ENCODE measurements around the gene NOP14.

- TF ChIP-seq, protein P1, sequence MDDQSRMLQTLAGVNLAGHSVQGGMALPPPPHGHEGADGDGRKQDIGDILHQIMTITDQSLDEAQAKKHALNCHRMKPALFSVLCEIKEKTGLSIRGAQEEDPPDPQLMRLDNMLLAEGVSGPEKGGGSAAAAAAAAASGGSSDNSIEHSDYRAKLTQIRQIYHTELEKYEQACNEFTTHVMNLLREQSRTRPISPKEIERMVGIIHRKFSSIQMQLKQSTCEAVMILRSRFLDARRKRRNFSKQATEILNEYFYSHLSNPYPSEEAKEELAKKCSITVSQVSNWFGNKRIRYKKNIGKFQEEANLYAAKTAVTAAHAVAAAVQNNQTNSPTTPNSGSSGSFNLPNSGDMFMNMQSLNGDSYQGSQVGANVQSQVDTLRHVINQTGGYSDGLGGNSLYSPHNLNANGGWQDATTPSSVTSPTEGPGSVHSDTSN (CRISPR knock-in tag; IDR thresholded peaks at IDR 0.05), result no peak
- TF ChIP-seq, protein P2, sequence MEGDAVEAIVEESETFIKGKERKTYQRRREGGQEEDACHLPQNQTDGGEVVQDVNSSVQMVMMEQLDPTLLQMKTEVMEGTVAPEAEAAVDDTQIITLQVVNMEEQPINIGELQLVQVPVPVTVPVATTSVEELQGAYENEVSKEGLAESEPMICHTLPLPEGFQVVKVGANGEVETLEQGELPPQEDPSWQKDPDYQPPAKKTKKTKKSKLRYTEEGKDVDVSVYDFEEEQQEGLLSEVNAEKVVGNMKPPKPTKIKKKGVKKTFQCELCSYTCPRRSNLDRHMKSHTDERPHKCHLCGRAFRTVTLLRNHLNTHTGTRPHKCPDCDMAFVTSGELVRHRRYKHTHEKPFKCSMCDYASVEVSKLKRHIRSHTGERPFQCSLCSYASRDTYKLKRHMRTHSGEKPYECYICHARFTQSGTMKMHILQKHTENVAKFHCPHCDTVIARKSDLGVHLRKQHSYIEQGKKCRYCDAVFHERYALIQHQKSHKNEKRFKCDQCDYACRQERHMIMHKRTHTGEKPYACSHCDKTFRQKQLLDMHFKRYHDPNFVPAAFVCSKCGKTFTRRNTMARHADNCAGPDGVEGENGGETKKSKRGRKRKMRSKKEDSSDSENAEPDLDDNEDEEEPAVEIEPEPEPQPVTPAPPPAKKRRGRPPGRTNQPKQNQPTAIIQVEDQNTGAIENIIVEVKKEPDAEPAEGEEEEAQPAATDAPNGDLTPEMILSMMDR (tag by site-specific recombination; IDR thresholded peaks at IDR 0.05), result no peak
- TF ChIP-seq KLF8 (tag by site-specific recombination; IDR thresholded peaks at IDR 0.05), result no peak
- no peak for TF ChIP-seq ZNF324 (tag by site-specific recombination; IDR thresholded peaks at IDR 0.05)
- TF ChIP-seq PRDM1 (tag by site-specific recombination; IDR thresholded peaks at IDR 0.05), result no peak
- TF ChIP-seq ZNF48 (tag by site-specific recombination; IDR thresholded peaks at IDR 0.05), result no peak
- TF ChIP-seq SP2 (tag by site-specific recombination; IDR thresholded peaks at IDR 0.05), result no peak
- no peak for TF ChIP-seq ZNF785 (tag by site-specific recombination; IDR thresholded peaks at IDR 0.05)
- TF ChIP-seq, protein P3, sequence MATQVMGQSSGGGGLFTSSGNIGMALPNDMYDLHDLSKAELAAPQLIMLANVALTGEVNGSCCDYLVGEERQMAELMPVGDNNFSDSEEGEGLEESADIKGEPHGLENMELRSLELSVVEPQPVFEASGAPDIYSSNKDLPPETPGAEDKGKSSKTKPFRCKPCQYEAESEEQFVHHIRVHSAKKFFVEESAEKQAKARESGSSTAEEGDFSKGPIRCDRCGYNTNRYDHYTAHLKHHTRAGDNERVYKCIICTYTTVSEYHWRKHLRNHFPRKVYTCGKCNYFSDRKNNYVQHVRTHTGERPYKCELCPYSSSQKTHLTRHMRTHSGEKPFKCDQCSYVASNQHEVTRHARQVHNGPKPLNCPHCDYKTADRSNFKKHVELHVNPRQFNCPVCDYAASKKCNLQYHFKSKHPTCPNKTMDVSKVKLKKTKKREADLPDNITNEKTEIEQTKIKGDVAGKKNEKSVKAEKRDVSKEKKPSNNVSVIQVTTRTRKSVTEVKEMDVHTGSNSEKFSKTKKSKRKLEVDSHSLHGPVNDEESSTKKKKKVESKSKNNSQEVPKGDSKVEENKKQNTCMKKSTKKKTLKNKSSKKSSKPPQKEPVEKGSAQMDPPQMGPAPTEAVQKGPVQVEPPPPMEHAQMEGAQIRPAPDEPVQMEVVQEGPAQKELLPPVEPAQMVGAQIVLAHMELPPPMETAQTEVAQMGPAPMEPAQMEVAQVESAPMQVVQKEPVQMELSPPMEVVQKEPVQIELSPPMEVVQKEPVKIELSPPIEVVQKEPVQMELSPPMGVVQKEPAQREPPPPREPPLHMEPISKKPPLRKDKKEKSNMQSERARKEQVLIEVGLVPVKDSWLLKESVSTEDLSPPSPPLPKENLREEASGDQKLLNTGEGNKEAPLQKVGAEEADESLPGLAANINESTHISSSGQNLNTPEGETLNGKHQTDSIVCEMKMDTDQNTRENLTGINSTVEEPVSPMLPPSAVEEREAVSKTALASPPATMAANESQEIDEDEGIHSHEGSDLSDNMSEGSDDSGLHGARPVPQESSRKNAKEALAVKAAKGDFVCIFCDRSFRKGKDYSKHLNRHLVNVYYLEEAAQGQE (tag by site-specific recombination; IDR thresholded peaks at IDR 0.05), result no peak
- TF ChIP-seq ZNF184 (tag by site-specific recombination; IDR thresholded peaks at IDR 0.05), result no peak
- TF ChIP-seq ZNF19 (tag by site-specific recombination; IDR thresholded peaks at IDR 0.05; ENCODE audit: low read depth), result no peak
- no peak for TF ChIP-seq ZNF530 (tag by site-specific recombination; IDR thresholded peaks at IDR 0.05; ENCODE audit: low read depth)
Observed at GRCh38 chr4:2915789-2916188, 47.4 kb downstream of the NOP14 start.

All from HEK293 (cell line).